Colonic mucosa (tissue), 4 donors: Measurements from ENCODE around the gene NOXO1. TPM values are rescaled to one million over a fixed set of nuclear protein-coding genes. Genes with fewer than 3 reads are reported as not detected.
A peak's percentile ranks its signal among the peaks of the same experiment; 100 is the strongest.

Experiments
- DNase-seq: peaks from one replicate; pipeline ENCODE4 v3.0.0-alpha.2; 2020
- H3K27ac ChIP-seq: fragments of 200-600 bp; one replicate; pipeline ENCODE4 v1.8.0; 2021
- H3K27me3 ChIP-seq: fragments of 200-600 bp; one replicate; pipeline ENCODE4 v1.8.0; 2021
- H3K36me3 ChIP-seq: fragments of 200-600 bp; one replicate; pipeline ENCODE4 v1.8.0; 2021
- H3K4me1 ChIP-seq: fragments of 200-600 bp; one replicate; pipeline ENCODE4 v1.8.0; 2021; ENCODE audit warnings: mild to moderate bottlenecking
- H3K4me3 ChIP-seq: fragments of 200-600 bp; one replicate; pipeline ENCODE4 v1.8.0; 2021
- H3K9ac ChIP-seq, 2 donors: one replicate each; pipeline ENCODE4 v1.7.0; 2013; ENCODE audit warnings: control low read depth in 2 of 2, low read depth in 2 of 2, low read length in 2 of 2
- H3K9me3 ChIP-seq: fragments of 200-600 bp; one replicate; pipeline ENCODE4 v1.8.0; 2021
- intact Hi-C: fragments of 100-400 bp; cut with DNase I; formaldehyde crosslinking; loops from one replicate; pipeline ENCODE4 v1.14.1; 2022
- total RNA-seq, 2 donors: library from RNA; stranded (reverse); fragmentation: NEBNext Ultra II Directional in 1 of 2; extraction: Animal tissue kit (Norgen Biotek cat#: 25700) in 1 of 2; gene quantifications; one replicate each; pipeline ENCODE4 v1.2.1, GENCODE V29; 2021
- TF ChIP-seq, protein P1 (sequence below): fragments of 200-600 bp; IDR thresholded peaks from one replicate; pipeline ENCODE4 v1.8.0; 2022; ENCODE audit warnings: antibody characterized with exemption, mild to moderate bottlenecking
- donor health status: healthy.
- donor health status: DM: no; HTN: no; CAD: no.
- donor health status: DM: no; HTN: no; CAD: no.

NOXO1 gene
- total RNA-seq, 2 donors from 2014 or later = 43.9 to 80.1 TPM

DNA sequence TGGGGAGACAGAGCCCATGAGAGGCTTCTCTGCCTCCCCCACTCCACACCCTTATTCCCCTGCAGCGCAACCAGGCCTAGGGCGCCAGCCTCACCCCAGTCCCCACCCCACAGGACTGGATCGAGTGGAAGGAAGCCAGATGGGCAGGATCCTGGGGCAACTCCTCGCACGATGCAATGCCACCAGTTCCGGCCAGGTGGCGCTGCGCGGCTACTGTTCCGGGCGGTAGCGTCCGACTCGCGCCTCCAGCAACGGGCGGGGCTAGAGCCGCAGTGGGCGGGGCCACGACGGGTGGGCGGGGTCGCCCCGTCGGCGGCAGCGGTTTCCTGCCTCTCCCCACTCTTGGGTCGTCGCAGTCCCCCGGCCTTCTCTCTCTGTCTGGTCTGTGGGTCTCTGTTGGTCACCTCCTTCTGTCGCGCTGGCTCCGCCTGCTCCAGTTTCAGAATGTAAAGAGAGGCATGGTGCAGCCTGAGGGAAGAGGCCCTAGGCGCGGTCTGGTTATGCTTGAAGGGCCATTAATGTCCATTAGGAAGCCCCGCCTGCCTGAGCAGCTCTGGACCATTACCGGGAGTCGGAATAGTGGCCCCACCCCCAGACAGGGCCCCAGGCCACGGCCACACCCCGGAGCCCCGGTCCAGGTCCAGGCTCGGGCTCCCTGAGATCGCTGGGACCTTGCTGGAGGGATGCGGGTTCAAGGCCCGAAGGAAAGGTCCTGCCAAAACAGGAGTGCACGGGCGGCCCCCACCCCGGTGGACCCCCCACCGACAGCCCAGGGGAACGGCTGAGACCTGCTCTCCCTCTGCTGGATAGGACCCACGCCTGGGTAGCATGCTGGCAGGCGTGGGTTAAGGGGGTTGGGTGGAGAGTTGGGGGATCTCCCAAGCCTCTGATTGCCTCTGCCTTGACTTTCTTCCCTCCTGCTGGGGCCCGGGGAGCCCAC is 42.1 kb upstream of the NOXO1 start:
- peak overlapping the region; percentile 27 for H3K4me3 ChIP-seq
- peaks cover 24% of the 10 kb centered on the region for H3K27me3 ChIP-seq
- intact Hi-C loops = loop anchor here (5.0 to 10.0 kb wide), 2 partner anchors 61 to 119 kb away; no protein-coding TSS in a partner anchor
- H3K9ac ChIP-seq = peak overlapping the region; percentile 50 to 68
- TF ChIP-seq, protein P1, sequence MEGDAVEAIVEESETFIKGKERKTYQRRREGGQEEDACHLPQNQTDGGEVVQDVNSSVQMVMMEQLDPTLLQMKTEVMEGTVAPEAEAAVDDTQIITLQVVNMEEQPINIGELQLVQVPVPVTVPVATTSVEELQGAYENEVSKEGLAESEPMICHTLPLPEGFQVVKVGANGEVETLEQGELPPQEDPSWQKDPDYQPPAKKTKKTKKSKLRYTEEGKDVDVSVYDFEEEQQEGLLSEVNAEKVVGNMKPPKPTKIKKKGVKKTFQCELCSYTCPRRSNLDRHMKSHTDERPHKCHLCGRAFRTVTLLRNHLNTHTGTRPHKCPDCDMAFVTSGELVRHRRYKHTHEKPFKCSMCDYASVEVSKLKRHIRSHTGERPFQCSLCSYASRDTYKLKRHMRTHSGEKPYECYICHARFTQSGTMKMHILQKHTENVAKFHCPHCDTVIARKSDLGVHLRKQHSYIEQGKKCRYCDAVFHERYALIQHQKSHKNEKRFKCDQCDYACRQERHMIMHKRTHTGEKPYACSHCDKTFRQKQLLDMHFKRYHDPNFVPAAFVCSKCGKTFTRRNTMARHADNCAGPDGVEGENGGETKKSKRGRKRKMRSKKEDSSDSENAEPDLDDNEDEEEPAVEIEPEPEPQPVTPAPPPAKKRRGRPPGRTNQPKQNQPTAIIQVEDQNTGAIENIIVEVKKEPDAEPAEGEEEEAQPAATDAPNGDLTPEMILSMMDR = peak; percentile 80
- DNase-seq = peak; percentile 98
- no peaks in the 10 kb centered on the region for H3K36me3 ChIP-seq
- peak overlapping the region; percentile 57 for H3K27ac ChIP-seq
- H3K9me3 ChIP-seq = no peaks in the 10 kb centered on the region
- peaks cover 12% of the 10 kb centered on the region for H3K4me1 ChIP-seq

DNA sequence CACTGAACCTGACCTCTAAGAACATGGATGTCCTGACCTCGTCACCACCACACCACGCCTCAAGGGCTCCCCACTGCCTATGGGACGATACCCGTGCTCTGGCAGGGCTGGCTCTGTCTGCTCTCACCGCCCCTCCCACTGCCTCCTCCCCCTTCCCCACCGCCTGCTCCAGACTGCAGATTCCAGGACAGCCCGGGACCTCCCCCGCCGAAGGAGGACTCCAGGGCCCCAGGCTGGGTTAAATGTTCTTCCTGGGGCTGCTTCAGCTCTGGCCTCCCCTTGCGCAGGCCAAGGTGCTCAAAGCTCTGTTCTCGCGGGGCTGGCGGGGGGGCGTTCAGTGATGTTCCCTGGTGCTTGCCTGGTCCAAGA is 41.4 kb upstream of the NOXO1 start:
- H3K27ac ChIP-seq = no peak overlapping the region
- DNase-seq = no peak
- peak overlapping the region in 1 of 2 donors; percentile 68 for H3K9ac ChIP-seq
- H3K9me3 ChIP-seq = no peaks in the 10 kb centered on the region
- peak overlapping the region; percentile 27 for H3K4me3 ChIP-seq
- H3K4me1 ChIP-seq = peaks cover 12% of the 10 kb centered on the region
- no peaks in the 10 kb centered on the region for H3K36me3 ChIP-seq
- TF ChIP-seq, protein P1 = no peak
- H3K27me3 ChIP-seq = peaks cover 24% of the 10 kb centered on the region
- intact Hi-C loops = loop anchor here (5.0 to 10.0 kb wide), 2 partner anchors 62 to 120 kb away; no protein-coding TSS in a partner anchor

DNA sequence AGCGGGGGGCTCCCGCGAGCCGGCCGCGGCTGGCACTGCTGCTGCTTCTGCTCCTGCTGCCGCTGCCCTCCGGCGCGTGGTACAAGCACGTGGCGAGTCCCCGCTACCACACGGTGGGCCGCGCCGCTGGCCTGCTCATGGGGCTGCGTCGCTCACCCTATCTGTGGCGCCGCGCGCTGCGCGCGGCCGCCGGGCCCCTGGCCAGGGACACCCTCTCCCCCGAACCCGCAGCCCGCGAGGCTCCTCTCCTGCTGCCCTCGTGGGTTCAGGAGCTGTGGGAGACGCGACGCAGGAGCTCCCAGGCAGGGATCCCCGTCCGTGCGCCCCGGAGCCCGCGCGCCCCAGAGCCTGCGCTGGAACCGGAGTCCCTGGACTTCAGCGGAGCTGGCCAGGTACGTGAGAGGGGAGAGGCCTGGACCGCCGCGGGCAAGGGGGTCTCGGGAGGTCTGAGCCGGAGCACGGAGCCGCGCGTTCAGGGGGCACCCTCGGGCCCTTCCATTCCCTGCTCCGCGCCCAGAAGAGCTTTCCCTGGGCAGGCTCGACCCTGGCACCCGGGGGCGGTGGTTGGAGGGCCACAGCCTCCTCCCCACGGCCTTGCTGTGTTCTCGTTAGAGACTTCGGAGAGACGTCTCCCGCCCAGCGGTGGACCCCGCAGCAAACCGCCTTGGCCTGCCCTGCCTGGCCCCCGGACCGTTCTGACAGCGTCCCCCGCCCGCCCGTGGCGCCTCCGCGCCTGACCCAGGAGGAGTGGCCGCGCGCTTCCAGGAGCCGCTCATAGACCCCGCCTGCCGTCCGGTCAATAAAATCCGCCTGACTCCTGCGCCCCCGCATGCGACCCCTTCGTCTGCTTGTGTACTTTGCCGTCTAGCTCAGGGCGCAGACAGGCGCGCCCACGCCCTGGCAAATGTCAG is 38.9 kb upstream of the NOXO1 start:
- Histone ChIP-seq H3K9me3 (no peaks in the 10 kb centered on the region), H3K9ac (no peak overlapping the region), H3K27me3 (peaks cover 24% of the 10 kb centered on the region), H3K4me1 (peaks cover 12% of the 10 kb centered on the region), H3K27ac (no peak overlapping the region), H3K4me3 (no peak overlapping the region), H3K36me3 (no peaks in the 10 kb centered on the region)
- TF ChIP-seq, protein P1 = no peak
- DNase-seq = no peak
- intact Hi-C loops = loop anchor here (5.0 to 10.0 kb wide), 2 partner anchors 65 to 122 kb away; no protein-coding TSS in a partner anchor

DNA sequence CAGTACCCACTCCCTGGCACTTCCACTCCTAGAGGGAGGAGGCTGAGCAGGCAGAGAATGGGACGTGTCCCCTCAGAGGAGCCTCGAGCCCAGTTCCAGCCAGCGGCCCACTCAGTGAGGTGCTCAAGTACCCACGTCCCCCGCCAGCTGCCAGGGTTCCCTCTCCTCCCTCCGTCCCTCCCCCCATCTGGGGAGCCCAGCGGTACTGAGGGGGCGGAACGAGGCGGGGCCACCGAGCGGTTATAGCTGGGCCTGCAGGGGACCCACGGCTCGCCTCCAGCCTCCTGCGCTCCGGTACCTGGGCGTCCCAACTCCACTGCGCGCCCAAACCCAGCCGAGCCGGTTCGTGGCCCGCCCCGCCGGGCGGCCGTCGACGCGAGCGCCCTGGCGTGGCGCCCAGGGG is 38.2 kb upstream of the NOXO1 start, which contains the start of gene NPW:
TSS of gene NPW (plus strand) at position 268 of the 403 bp plus-strand sequence.
- no peaks in the 10 kb centered on the region for H3K36me3 ChIP-seq
- H3K27ac ChIP-seq = no peak within 1 kb of the TSS
- intact Hi-C loops = no loop called here
- no peak within 1 kb of the TSS for H3K4me3 ChIP-seq
- TF ChIP-seq, protein P1 = no peak
- peaks cover 24% of the 10 kb centered on the region for H3K27me3 ChIP-seq
- no peaks in the 10 kb centered on the region for H3K9me3 ChIP-seq
- no peak within 1 kb of the TSS for H3K9ac ChIP-seq
- DNase-seq = no peak
- H3K4me1 ChIP-seq = peaks cover 12% of the 10 kb centered on the region

DNA sequence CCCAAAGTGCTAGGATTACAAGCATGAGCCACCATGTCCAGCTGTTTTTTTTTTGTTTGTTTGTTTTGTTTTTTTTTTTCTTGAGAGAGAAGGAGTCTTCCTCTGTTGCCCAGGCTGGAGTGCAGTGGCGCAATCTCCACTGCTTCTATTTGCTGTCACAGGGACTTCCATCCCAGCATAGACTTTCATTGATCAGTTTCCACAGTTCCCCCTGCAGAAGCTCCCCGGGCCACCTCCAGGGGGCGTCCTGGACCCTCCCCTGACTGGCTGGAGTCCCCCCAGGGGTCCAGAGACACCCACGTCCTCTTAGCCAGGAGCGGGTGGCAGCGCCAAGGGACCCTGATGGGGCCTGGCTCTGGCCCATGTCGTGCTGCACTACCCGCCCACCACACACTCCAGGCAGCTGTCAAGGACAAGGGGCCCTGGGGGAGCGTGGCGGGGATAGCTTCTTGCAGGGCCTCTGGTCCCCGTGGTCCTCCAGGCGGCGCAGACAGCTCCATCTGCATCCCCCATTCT is 35.2 kb upstream of the NOXO1 start:
- no peak overlapping the region for H3K9ac ChIP-seq

More for the DNA sequence above, 35.2 kb upstream of the NOXO1 start:
- DNase-seq = no peak
- Histone ChIP-seq H3K27me3 (peaks cover 23% of the 10 kb centered on the region), H3K4me1 (peaks cover 10% of the 10 kb centered on the region), H3K27ac (peak overlapping the region; percentile 72), H3K4me3 (no peak overlapping the region), H3K36me3 (no peaks in the 10 kb centered on the region), H3K9me3 (no peaks in the 10 kb centered on the region)
- intact Hi-C loops = no loop called here
- TF ChIP-seq, protein P1 = no peak
